ENCODE data around the gene TMTC4.

The TMTC4 gene

GRCh38 chr13:100671389-100672182 lies 3.0 kb downstream of the TMTC4 start:
- no peak for DNase-seq (ENCODE audit: low read depth, low spot score)
- no peak overlapping the region for H3K27ac ChIP-seq

GRCh38 chr13:100668408-100668807 lies 6.2 kb downstream of the TMTC4 start:
- no peak for DNase-seq (ENCODE audit: low read depth, low spot score)
- no peak overlapping the region for H3K27ac ChIP-seq

- DNase-seq (ENCODE audit: low read depth, low spot score), result no peak
- no peak overlapping the region for H3K27ac ChIP-seq
These were observed 6.7 kb downstream of the TMTC4 start for GRCh38 chr13:100667894-100668293.

- H3K27ac ChIP-seq, result no peak overlapping the region
- DNase-seq (ENCODE audit: low read depth, low spot score), result no peak
These were observed 8.5 kb downstream of the TMTC4 start for GRCh38 chr13:100666124-100666523.

GRCh38 chr13:100665403-100665802 lies 9.2 kb downstream of the TMTC4 start:
- no peak overlapping the region for H3K27ac ChIP-seq

GRCh38 chr13:100664171-100664900 lies 10.3 kb downstream of the TMTC4 start:
- H3K27ac ChIP-seq, result no peak overlapping the region
- no peak for DNase-seq (ENCODE audit: low read depth, low spot score)

More at GRCh38 chr13:100665403-100665802, 9.2 kb downstream of the TMTC4 start:
- DNase-seq (ENCODE audit: low read depth, low spot score), result no peak

GRCh38 chr13:100662468-100663211 lies 12.0 kb downstream of the TMTC4 start:
- no peak for DNase-seq (ENCODE audit: low read depth, low spot score)
- no peak overlapping the region for H3K27ac ChIP-seq

GRCh38 chr13:100660761-100661160 lies 13.8 kb downstream of the TMTC4 start:
- no peak overlapping the region for H3K27ac ChIP-seq
- no peak for DNase-seq (ENCODE audit: low read depth, low spot score)

GRCh38 chr13:100659578-100659977 lies 15.0 kb downstream of the TMTC4 start:
- no peak for DNase-seq (ENCODE audit: low read depth, low spot score)
- H3K27ac ChIP-seq, result no peak overlapping the region

- DNase-seq (ENCODE audit: low read depth, low spot score), result no peak
These were observed 16.2 kb downstream of the TMTC4 start for GRCh38 chr13:100658363-100658762.

GRCh38 chr13:100657881-100658315 lies 16.7 kb downstream of the TMTC4 start:
- DNase-seq (ENCODE audit: low read depth, low spot score), result no peak
- no peak overlapping the region for H3K27ac ChIP-seq

More at GRCh38 chr13:100658363-100658762, 16.2 kb downstream of the TMTC4 start:
- H3K27ac ChIP-seq, result no peak overlapping the region

GRCh38 chr13:100652510-100652909 lies 22.1 kb downstream of the TMTC4 start:
- no peak overlapping the region for H3K27ac ChIP-seq
- no peak for DNase-seq (ENCODE audit: low read depth, low spot score)

GRCh38 chr13:100650326-100650725 lies 24.3 kb downstream of the TMTC4 start:
- no peak for DNase-seq (ENCODE audit: low read depth, low spot score)
- H3K27ac ChIP-seq, result no peak overlapping the region

- no peak for DNase-seq (ENCODE audit: low read depth, low spot score)
These were observed 26.2 kb downstream of the TMTC4 start for GRCh38 chr13:100648354-100648753.

GRCh38 chr13:100646871-100647270 lies 27.7 kb downstream of the TMTC4 start:
- DNase-seq (ENCODE audit: low read depth, low spot score), result no peak

More at GRCh38 chr13:100648354-100648753, 26.2 kb downstream of the TMTC4 start:
- H3K27ac ChIP-seq, result no peak overlapping the region

GRCh38 chr13:100646030-100646673 lies 28.4 kb downstream of the TMTC4 start:
- H3K27ac ChIP-seq, result no peak overlapping the region
- DNase-seq (ENCODE audit: low read depth, low spot score), result no peak

More at GRCh38 chr13:100646871-100647270, 27.7 kb downstream of the TMTC4 start:
- no peak overlapping the region for H3K27ac ChIP-seq

- no peak for DNase-seq (ENCODE audit: low read depth, low spot score)
- no peak overlapping the region for H3K27ac ChIP-seq
These were observed 29.2 kb downstream of the TMTC4 start for GRCh38 chr13:100645382-100645781.

GRCh38 chr13:100644371-100644770 lies 30.2 kb downstream of the TMTC4 start:
- no peak for DNase-seq (ENCODE audit: low read depth, low spot score)
- H3K27ac ChIP-seq, result no peak overlapping the region

GRCh38 chr13:100637796-100638195 lies 36.8 kb downstream of the TMTC4 start:
- DNase-seq (ENCODE audit: low read depth, low spot score), result no peak
- H3K27ac ChIP-seq, result no peak overlapping the region

GRCh38 chr13:100637380-100637779 lies 37.2 kb downstream of the TMTC4 start:
- DNase-seq (ENCODE audit: low read depth, low spot score), result no peak
- no peak overlapping the region for H3K27ac ChIP-seq

Measured in epithelial cell of prostate (primary cell).